Measurements from ENCODE around the gene CCDC85A. TPM values are rescaled to one million over a fixed set of nuclear protein-coding genes. Genes with fewer than 3 reads are reported as not detected.

CCDC85A gene
- total RNA-seq, 4 donors from 2014 or later: 4.5 to 46.0 (median 9.1) TPM

GRCh38 chr2:56195563-56195962, 11.8 kb downstream of the CCDC85A start:
- ATAC-seq (ENCODE audit: low FRiP score) (no peak), DNase-seq (ENCODE audit: low spot score) (no peak)
- TF ChIP-seq, protein P1, sequence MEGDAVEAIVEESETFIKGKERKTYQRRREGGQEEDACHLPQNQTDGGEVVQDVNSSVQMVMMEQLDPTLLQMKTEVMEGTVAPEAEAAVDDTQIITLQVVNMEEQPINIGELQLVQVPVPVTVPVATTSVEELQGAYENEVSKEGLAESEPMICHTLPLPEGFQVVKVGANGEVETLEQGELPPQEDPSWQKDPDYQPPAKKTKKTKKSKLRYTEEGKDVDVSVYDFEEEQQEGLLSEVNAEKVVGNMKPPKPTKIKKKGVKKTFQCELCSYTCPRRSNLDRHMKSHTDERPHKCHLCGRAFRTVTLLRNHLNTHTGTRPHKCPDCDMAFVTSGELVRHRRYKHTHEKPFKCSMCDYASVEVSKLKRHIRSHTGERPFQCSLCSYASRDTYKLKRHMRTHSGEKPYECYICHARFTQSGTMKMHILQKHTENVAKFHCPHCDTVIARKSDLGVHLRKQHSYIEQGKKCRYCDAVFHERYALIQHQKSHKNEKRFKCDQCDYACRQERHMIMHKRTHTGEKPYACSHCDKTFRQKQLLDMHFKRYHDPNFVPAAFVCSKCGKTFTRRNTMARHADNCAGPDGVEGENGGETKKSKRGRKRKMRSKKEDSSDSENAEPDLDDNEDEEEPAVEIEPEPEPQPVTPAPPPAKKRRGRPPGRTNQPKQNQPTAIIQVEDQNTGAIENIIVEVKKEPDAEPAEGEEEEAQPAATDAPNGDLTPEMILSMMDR (IDR thresholded peaks at IDR 0.05): no peak

DNA sequence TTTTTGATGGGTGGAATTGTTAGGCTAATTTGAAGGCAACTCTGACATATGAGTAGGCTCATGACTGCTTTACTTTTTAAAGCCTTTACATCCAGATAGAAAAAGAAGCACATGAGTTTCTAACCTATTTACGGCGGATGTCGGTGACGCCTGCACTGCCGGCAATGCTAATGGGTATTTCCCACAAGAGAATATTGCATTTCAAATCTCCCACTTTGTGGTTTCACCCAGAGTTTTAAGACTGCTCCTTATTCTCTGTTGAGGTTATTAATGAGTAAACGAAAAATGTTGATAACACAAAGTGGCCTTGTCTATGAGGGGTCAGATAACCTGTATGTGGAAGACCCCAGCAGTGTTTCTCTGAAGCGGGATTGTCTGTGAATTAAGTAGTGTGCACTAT, 14.0 kb downstream of the CCDC85A start:
- no peak for DNase-seq (ENCODE audit: low spot score)
- ATAC-seq (ENCODE audit: low FRiP score): no peak
- TF ChIP-seq, protein P1 (IDR thresholded peaks at IDR 0.05): no peak

GRCh38 chr2:56198936-56199335, 15.1 kb downstream of the CCDC85A start:
- TF ChIP-seq, protein P1 (IDR thresholded peaks at IDR 0.05): no peak
- no peak for ATAC-seq (ENCODE audit: low FRiP score)
- no peak for DNase-seq (ENCODE audit: low spot score)

- TF ChIP-seq, protein P1 (IDR thresholded peaks at IDR 0.05): no peak
- DNase-seq (ENCODE audit: low spot score): no peak
- no peak for ATAC-seq (ENCODE audit: low FRiP score)
These were observed 15.7 kb downstream of the CCDC85A start for GRCh38 chr2:56199492-56199891.

- TF ChIP-seq, protein P1 (IDR thresholded peaks at IDR 0.05): no peak
- ATAC-seq (ENCODE audit: low FRiP score) (no peak), DNase-seq (ENCODE audit: low spot score) (no peak)
These were observed 18.8 kb downstream of the CCDC85A start for GRCh38 chr2:56202381-56203121.

DNA sequence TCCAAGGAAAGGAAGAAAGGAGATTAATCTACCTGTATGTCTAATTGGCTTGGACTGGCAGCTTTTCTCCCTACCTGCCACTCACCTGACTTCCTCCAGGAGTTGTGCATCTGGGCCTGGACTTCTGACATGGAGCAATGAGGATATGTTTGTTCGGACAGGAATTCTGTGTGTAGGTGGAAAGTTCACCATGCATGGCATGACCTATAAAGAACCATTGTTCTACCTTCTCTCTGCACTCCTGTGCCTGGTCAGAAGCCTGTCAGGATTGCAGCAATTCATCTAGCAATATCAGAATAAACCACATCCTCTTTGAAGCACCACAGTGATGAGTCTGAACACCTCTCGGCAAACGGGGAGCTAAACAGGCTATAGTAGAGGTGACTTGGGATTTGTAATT, 20.8 kb downstream of the CCDC85A start:
- no peak for DNase-seq (ENCODE audit: low spot score)
- TF ChIP-seq, protein P1 (IDR thresholded peaks at IDR 0.05): no peak
- no peak for ATAC-seq (ENCODE audit: low FRiP score)

GRCh38 chr2:56206250-56206649, 22.5 kb downstream of the CCDC85A start:
- DNase-seq (ENCODE audit: low spot score) (no peak), ATAC-seq (ENCODE audit: low FRiP score) (no peak)
- TF ChIP-seq, protein P1 (IDR thresholded peaks at IDR 0.05): no peak

Data from omental fat pad (tissue), 4 donors.